ENCODE results near the gene RNFT2. TPM values are rescaled to one million over a fixed set of nuclear protein-coding genes. Genes with fewer than 3 reads are reported as not detected.

The RNFT2 gene
- total RNA-seq, 1 experiment from 2014 or later, result 29.5 TPM

DNA sequence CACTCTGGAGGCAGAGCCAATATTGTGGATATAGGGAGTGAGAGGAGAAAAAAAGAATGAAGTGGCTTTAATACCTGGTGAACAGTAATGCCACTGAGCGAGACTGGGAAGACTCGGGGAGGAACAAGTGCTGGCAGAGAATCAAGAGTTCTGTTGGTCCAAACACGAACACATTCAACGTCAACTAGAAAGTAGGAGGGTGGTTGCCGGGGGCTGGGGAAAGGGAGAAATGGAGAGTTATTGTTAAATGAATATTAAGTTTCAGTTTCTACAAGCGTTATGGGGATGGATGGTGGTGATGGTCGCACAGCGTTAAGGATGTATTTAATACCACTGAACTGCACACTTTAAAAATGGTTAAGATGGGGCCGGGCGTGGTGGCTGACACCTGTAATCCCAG is 3.0 kb upstream of the RNFT2 start:
- Mint-ChIP-seq H3K27ac (no peak overlapping the region; a peak in 2 of 7 replicates), H3K4me3 (peak overlapping the region in 1 of 2 experiments; percentile 27; a peak in 2 of 5 replicates)

More for the DNA sequence above, 3.0 kb upstream of the RNFT2 start:
- Histone ChIP-seq H3K4me1 (ENCODE audit: insufficient read depth, low read length) (no peaks in the 10 kb centered on the region; the same call in 1 of the 2 replicates), H2BK120ac (ENCODE audit: low read depth, low read length, poor library complexity, severe bottlenecking) (no peak overlapping the region), H4K20me1 (ENCODE audit: control insufficient read depth, insufficient read depth, insufficient read length) (no peaks in the 10 kb centered on the region), H3K9ac (ENCODE audit: extremely low read depth, insufficient read length, low read length) (no peak overlapping the region), H3K23ac (ENCODE audit: insufficient read length, low read depth, low read length) (no peak overlapping the region), H3T11ph (ENCODE audit: low read length) (no peak overlapping the region), H3K18ac (ENCODE audit: insufficient read length, low read depth, low read length) (no peak overlapping the region), H3K14ac (ENCODE audit: insufficient read depth, low read length) (no peak overlapping the region), H3K27me3 (ENCODE audit: insufficient read depth, low read length) (no peaks in the 10 kb centered on the region), H3K4ac (ENCODE audit: low read depth, low read length) (no peak overlapping the region), H2BK5ac (ENCODE audit: insufficient read length, low read length) (no peak overlapping the region), H3K79me1 (ENCODE audit: insufficient read depth, low read depth, low read length, poor library complexity, severe bottlenecking) (no peaks in the 10 kb centered on the region), H4K5ac (ENCODE audit: insufficient read length, low read depth, low read length) (no peak overlapping the region), H4K8ac (replicated peaks; ENCODE audit: insufficient read length, low read depth, low read length) (no peak overlapping the region), H2BK12ac (ENCODE audit: insufficient read length, low read depth, low read length) (no peak overlapping the region), H2AFZ (ENCODE audit: low read length) (no peak overlapping the region), H3K79me2 (ENCODE audit: insufficient read depth, low read length) (peaks cover 11% of the 10 kb centered on the region; the same call in 1 of the 2 replicates), H3K9me3 (ENCODE audit: control insufficient read depth, low read depth, low read length) (no peaks in the 10 kb centered on the region), H3K56ac (ENCODE audit: insufficient read length, low read depth, low read length) (no peak overlapping the region), H2BK15ac (ENCODE audit: low read depth, low read length) (no peak overlapping the region), H3K4me2 (ENCODE audit: insufficient read depth, insufficient read length, low read length) (no peak overlapping the region), H4K91ac (ENCODE audit: insufficient read length, low read depth, low read length) (no peak overlapping the region), H3K23me2 (ENCODE audit: insufficient read length, low read depth, low read length, poor library complexity, severe bottlenecking) (peaks cover 16% of the 10 kb centered on the region), H2AK5ac (ENCODE audit: insufficient read length, low read length) (no peak overlapping the region), H2BK20ac (ENCODE audit: low read depth, low read length, poor library complexity, severe bottlenecking) (no peak overlapping the region), H3K27ac (ENCODE audit: insufficient read length, low read depth, low read length) (no peak overlapping the region)
- H3K36me3 Mint-ChIP-seq (ENCODE audit: insufficient read depth in 1 of 3, low read depth in 3 of 3), result peaks cover 6 to 19% (median 18%) of the 10 kb centered on the region in 3 experiments; a peak in 5 of 7 replicates
- 100% methylated on average over 1 of the region's 10 CpGs for WGBS (ENCODE audit: extremely low coverage, insufficient read length, low lambda C conversion rate)
- DNase-seq, result no peak
- no peaks in the 10 kb centered on the region; the same call in 1 of the 2 replicates for H3K27me3 Mint-ChIP-seq (ENCODE audit: low read depth)
- TF ChIP-seq, protein P1, sequence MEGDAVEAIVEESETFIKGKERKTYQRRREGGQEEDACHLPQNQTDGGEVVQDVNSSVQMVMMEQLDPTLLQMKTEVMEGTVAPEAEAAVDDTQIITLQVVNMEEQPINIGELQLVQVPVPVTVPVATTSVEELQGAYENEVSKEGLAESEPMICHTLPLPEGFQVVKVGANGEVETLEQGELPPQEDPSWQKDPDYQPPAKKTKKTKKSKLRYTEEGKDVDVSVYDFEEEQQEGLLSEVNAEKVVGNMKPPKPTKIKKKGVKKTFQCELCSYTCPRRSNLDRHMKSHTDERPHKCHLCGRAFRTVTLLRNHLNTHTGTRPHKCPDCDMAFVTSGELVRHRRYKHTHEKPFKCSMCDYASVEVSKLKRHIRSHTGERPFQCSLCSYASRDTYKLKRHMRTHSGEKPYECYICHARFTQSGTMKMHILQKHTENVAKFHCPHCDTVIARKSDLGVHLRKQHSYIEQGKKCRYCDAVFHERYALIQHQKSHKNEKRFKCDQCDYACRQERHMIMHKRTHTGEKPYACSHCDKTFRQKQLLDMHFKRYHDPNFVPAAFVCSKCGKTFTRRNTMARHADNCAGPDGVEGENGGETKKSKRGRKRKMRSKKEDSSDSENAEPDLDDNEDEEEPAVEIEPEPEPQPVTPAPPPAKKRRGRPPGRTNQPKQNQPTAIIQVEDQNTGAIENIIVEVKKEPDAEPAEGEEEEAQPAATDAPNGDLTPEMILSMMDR (conservative IDR thresholded peaks at IDR 0.05), result no peak
- H3K4me1 Mint-ChIP-seq, result peaks cover 17 to 20% of the 10 kb centered on the region in 2 experiments
- H3K9me3 Mint-ChIP-seq, result no peaks in the 10 kb centered on the region; a peak in 1 of 5 replicates

Data from H9 (cell line).